ENCODE measurements around the gene ARHGAP21. TPM values are rescaled to one million over a fixed set of nuclear protein-coding genes. Genes with fewer than 3 reads are reported as not detected.

ARHGAP21 gene
- total and polyA plus RNA-seq, 9 of the 15 experiments (the other 6 are each of a cell fraction or from before 2014, with no cell fraction given) = 13.6 to 145 (median 60.8) TPM

DNA sequence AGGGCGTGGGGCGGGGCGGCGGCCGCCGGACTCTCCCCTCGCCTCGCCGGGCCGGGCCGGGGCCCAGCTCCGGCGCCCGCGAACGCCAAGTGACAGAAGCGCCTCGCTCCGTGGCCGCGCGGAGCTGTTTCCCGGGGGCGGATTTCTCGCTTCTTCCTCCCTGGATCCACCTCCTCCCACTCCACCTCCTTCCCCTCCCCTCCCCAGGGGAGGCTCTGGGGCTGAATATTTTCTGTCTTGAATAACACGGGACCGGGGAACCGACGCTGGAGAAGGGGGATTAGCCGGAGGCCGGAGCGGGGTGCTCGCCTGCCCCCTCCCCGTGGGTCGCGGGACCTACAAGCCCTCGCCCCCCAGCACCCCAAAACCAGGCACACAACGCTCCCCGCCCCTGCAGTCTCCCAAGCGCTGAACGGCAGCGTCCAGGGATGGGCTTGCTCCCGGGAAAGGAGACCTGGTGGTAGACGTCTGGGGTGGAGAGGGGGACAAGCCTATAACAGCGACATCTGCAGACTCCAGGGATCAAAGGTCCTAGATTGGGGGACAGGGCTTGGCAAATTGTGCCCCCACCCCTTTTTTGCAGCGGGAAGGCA lies at the start of gene ARHGAP21 (continued):
- TF ChIP-seq MTA1 (IDR thresholded peaks at IDR 0.05; ENCODE audit: borderline replicate concordance) (0 out of 2 replicates have a peak, but pooled peaks have one; percentile 12), CTBP1 (IDR thresholded peaks at IDR 0.05; ENCODE audit: borderline replicate concordance) (0 out of 2 replicates have a peak, but pooled peaks have one; percentile 34), FOSL1 (tag; conservative IDR thresholded peaks at IDR 0.05) (peak; percentile 35; the same call in 1 of the 2 replicates), EGR1 (conservative IDR thresholded peaks at IDR 0.05) (peak; percentile 90), KDM1A (IDR thresholded peaks at IDR 0.05) (0 out of 4 replicates have a peak, but pooled peaks of 1 of the 2 experiments have one; percentile 14), CEBPG (CRISPR knock-in tag; IDR thresholded peaks at IDR 0.05) (no peak), CEBPG (tag; conservative IDR thresholded peaks at IDR 0.05 in 1 of 2, IDR thresholded peaks at IDR 0.05 in 1 of 2) (no peak), RBFOX2 (IDR thresholded peaks at IDR 0.05; ENCODE audit: low read depth, low read length) (peak; percentile 61; the same call in 1 of the 2 replicates), YY1 (IDR thresholded peaks at IDR 0.05; ENCODE audit: borderline replicate concordance in 1 of 3, control insufficient read depth in 1 of 3, extremely low read depth in 1 of 3, insufficient read depth in 3 of 3, insufficient read length in 1 of 3, insufficient replicate concordance in 2 of 3, low read depth in 1 of 3, low read length in 2 of 3) (peak in 1 of 3 experiments; percentile 16), NFRKB (IDR thresholded peaks at IDR 0.05; ENCODE audit: low read depth) (peak; percentile 66; the same call in 1 of the 2 replicates), HMG20A (CRISPR knock-in tag; conservative IDR thresholded peaks at IDR 0.05) (no peak), ZNF134 (CRISPR knock-in tag; conservative IDR thresholded peaks at IDR 0.05) (no peak), CXXC5 (CRISPR knock-in tag; IDR thresholded peaks at IDR 0.05) (no peak; the same call in 1 of the 2 replicates), MYC (IDR thresholded peaks at IDR 0.05; ENCODE audit: low read depth, low read length) (peak; percentile 19), MYC (CRISPR knock-in tag; IDR thresholded peaks at IDR 0.05; ENCODE audit: borderline replicate concordance, low read depth) (no peak), PHF21A (IDR thresholded peaks at IDR 0.05; ENCODE audit: borderline replicate concordance, low read depth) (0 out of 2 replicates have a peak, but pooled peaks have one; percentile 60), TSC22D4 (tag; IDR thresholded peaks at IDR 0.05) (no peak), TAF1 (IDR thresholded peaks at IDR 0.05; ENCODE audit: control insufficient read depth, extremely low read depth, insufficient read depth, low read length, severe bottlenecking) (peak; percentile 54)
- TF ChIP-seq, protein P1, sequence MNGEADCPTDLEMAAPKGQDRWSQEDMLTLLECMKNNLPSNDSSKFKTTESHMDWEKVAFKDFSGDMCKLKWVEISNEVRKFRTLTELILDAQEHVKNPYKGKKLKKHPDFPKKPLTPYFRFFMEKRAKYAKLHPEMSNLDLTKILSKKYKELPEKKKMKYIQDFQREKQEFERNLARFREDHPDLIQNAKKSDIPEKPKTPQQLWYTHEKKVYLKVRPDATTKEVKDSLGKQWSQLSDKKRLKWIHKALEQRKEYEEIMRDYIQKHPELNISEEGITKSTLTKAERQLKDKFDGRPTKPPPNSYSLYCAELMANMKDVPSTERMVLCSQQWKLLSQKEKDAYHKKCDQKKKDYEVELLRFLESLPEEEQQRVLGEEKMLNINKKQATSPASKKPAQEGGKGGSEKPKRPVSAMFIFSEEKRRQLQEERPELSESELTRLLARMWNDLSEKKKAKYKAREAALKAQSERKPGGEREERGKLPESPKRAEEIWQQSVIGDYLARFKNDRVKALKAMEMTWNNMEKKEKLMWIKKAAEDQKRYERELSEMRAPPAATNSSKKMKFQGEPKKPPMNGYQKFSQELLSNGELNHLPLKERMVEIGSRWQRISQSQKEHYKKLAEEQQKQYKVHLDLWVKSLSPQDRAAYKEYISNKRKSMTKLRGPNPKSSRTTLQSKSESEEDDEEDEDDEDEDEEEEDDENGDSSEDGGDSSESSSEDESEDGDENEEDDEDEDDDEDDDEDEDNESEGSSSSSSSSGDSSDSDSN (IDR thresholded peaks at IDR 0.05; ENCODE audit: borderline replicate concordance in 1 of 2, low read depth in 2 of 2, low read length in 2 of 2) = peak in 1 of 2 experiments; percentile 75; a peak in 2 of 4 replicates
- TF ChIP-seq, protein P2, sequence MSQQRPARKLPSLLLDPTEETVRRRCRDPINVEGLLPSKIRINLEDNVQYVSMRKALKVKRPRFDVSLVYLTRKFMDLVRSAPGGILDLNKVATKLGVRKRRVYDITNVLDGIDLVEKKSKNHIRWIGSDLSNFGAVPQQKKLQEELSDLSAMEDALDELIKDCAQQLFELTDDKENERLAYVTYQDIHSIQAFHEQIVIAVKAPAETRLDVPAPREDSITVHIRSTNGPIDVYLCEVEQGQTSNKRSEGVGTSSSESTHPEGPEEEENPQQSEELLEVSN (IDR thresholded peaks at IDR 0.05; ENCODE audit: borderline replicate concordance in 1 of 2, extremely low read depth in 1 of 2, insufficient read depth in 1 of 2, insufficient read length in 1 of 2, low read depth in 1 of 2, low read length in 1 of 2, poor library complexity in 1 of 2, severe bottlenecking in 1 of 2) = peak in 1 of 2 experiments; percentile 0
- TF ChIP-seq, protein P3, sequence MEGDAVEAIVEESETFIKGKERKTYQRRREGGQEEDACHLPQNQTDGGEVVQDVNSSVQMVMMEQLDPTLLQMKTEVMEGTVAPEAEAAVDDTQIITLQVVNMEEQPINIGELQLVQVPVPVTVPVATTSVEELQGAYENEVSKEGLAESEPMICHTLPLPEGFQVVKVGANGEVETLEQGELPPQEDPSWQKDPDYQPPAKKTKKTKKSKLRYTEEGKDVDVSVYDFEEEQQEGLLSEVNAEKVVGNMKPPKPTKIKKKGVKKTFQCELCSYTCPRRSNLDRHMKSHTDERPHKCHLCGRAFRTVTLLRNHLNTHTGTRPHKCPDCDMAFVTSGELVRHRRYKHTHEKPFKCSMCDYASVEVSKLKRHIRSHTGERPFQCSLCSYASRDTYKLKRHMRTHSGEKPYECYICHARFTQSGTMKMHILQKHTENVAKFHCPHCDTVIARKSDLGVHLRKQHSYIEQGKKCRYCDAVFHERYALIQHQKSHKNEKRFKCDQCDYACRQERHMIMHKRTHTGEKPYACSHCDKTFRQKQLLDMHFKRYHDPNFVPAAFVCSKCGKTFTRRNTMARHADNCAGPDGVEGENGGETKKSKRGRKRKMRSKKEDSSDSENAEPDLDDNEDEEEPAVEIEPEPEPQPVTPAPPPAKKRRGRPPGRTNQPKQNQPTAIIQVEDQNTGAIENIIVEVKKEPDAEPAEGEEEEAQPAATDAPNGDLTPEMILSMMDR (IDR thresholded peaks at IDR 0.05 in 2 of 3, conservative IDR thresholded peaks at IDR 0.05 in 1 of 3; ENCODE audit: insufficient read depth in 2 of 3, low read depth in 1 of 3, low read length in 3 of 3) = peak in 2 of 3 experiments; percentile 2 to 15; a peak in 2 of 6 replicates
